Measurements from ENCODE around the gene MLYCD. TPM values are rescaled to one million over a fixed set of nuclear protein-coding genes. Genes with fewer than 3 reads are reported as not detected.

Gene MLYCD
- polyA plus RNA-seq, 1 donor (not counting 4 experiments of a cell fraction or from before 2014, with no cell fraction given) = 1.2 TPM

- H4K20me1 ChIP-seq (ENCODE audit: control insufficient read depth, extremely low read depth, insufficient read depth, low read length) = no peaks in the 10 kb centered on the region
- no peak overlapping the region for H3K9ac ChIP-seq (ENCODE audit: control insufficient read depth, extremely low read depth, insufficient read depth, low read length)
- no peak overlapping the region for H3K4me3 ChIP-seq (ENCODE audit: control insufficient read depth in 2 of 3, extremely low read depth in 1 of 3, insufficient read depth in 2 of 3, low read depth in 1 of 3, low read length in 3 of 3)
- no peak for TF ChIP-seq CTCF (optimal IDR thresholded peaks at IDR 0.05 in 1 of 3, IDR thresholded peaks at IDR 0.05 in 1 of 3, conservative IDR thresholded peaks at IDR 0.05 in 1 of 3; ENCODE audit: extremely low read depth in 1 of 3, insufficient read depth in 2 of 3, low read length in 3 of 3)
- no peak for TF ChIP-seq EZH2 (IDR thresholded peaks at IDR 0.05; ENCODE audit: low read length)
- no peak overlapping the region for H3K4me2 ChIP-seq (ENCODE audit: control insufficient read depth, extremely low read depth, insufficient read depth, low read depth, low read length)
- no peak overlapping the region for H2AFZ ChIP-seq (ENCODE audit: control insufficient read depth, low read length)
- DNase-seq (ENCODE audit: low read depth, low spot score) = no peak
- H3K79me2 ChIP-seq (ENCODE audit: control insufficient read depth, insufficient read depth, low read length) = no peaks in the 10 kb centered on the region
- H3K9me1 ChIP-seq (ENCODE audit: control insufficient read depth, extremely low read depth, insufficient read depth, low read length) = no peaks in the 10 kb centered on the region
- no peaks in the 10 kb centered on the region for H3K36me3 ChIP-seq (ENCODE audit: control insufficient read depth in 2 of 2, extremely low read depth in 1 of 2, insufficient read depth in 2 of 2, low read length in 2 of 2)
- H3K4me1 ChIP-seq (ENCODE audit: control insufficient read depth, extremely low read depth, insufficient read depth, low read length) = no peaks in the 10 kb centered on the region
- FAIRE-seq = no peak
- no peaks in the 10 kb centered on the region for H3K9me3 ChIP-seq (ENCODE audit: control insufficient read depth, low read depth, low read length)
- dilution Hi-C loops (cut with MboI; ENCODE audit: extremely low pct_ligation_motif_present, low sequenced_read_pairs) = no loop called here
- no peak overlapping the region for H3K27ac ChIP-seq (ENCODE audit: control insufficient read depth, insufficient read depth, low read length)
- H3K27me3 ChIP-seq (ENCODE audit: control insufficient read depth, extremely low read depth, insufficient read depth, low read length) = no peaks in the 10 kb centered on the region
Measured at GRCh38 chr16:83886199-83886971, 12.5 kb upstream of the MLYCD start.

- Histone ChIP-seq H3K9ac (ENCODE audit: control insufficient read depth, extremely low read depth, insufficient read depth, low read length) (no peak overlapping the region), H3K27ac (ENCODE audit: control insufficient read depth, insufficient read depth, low read length) (no peak overlapping the region), H4K20me1 (ENCODE audit: control insufficient read depth, extremely low read depth, insufficient read depth, low read length) (no peaks in the 10 kb centered on the region), H3K4me1 (ENCODE audit: control insufficient read depth, extremely low read depth, insufficient read depth, low read length) (no peaks in the 10 kb centered on the region), H2AFZ (ENCODE audit: control insufficient read depth, low read length) (no peak overlapping the region), H3K9me3 (ENCODE audit: control insufficient read depth, low read depth, low read length) (no peaks in the 10 kb centered on the region), H3K79me2 (ENCODE audit: control insufficient read depth, insufficient read depth, low read length) (no peaks in the 10 kb centered on the region), H3K4me2 (ENCODE audit: control insufficient read depth, extremely low read depth, insufficient read depth, low read depth, low read length) (no peak overlapping the region), H3K9me1 (ENCODE audit: control insufficient read depth, extremely low read depth, insufficient read depth, low read length) (no peaks in the 10 kb centered on the region), H3K27me3 (ENCODE audit: control insufficient read depth, extremely low read depth, insufficient read depth, low read length) (no peaks in the 10 kb centered on the region), H3K36me3 (ENCODE audit: control insufficient read depth in 2 of 2, extremely low read depth in 1 of 2, insufficient read depth in 2 of 2, low read length in 2 of 2) (no peaks in the 10 kb centered on the region), H3K4me3 (ENCODE audit: control insufficient read depth in 2 of 3, extremely low read depth in 1 of 3, insufficient read depth in 2 of 3, low read depth in 1 of 3, low read length in 3 of 3) (no peak overlapping the region)
- FAIRE-seq = peak; percentile 23
- DNase-seq (ENCODE audit: low read depth, low spot score) = no peak
- TF ChIP-seq CTCF (optimal IDR thresholded peaks at IDR 0.05 in 1 of 3, IDR thresholded peaks at IDR 0.05 in 1 of 3, conservative IDR thresholded peaks at IDR 0.05 in 1 of 3; ENCODE audit: extremely low read depth in 1 of 3, insufficient read depth in 2 of 3, low read length in 3 of 3) (peak in 2 of 3 experiments; percentile 26 to 32), EZH2 (IDR thresholded peaks at IDR 0.05; ENCODE audit: low read length) (no peak)
- dilution Hi-C loops (cut with MboI; ENCODE audit: extremely low pct_ligation_motif_present, low sequenced_read_pairs) = no loop called here
Measured at GRCh38 chr16:83887080-83887479, 11.8 kb upstream of the MLYCD start.
